ENCODE data around the gene CDC5L.

CDC5L gene

GRCh38 chr6:44387346-44388134 is at the start of gene CDC5L:
TSS of gene CDC5L (plus strand) at chr6:44387706. CDS start at chr6:44387824, 118 bp downstream.
- TF ChIP-seq CTCF (IDR thresholded peaks at IDR 0.05; ENCODE audit: poor library complexity, severe bottlenecking): no peak
- peak within 1 kb of the TSS; percentile 69 for H3K4me3 ChIP-seq (ENCODE audit: severe bottlenecking)
- DNase-seq (ENCODE audit: low spot score): peak; percentile 95

GRCh38 chr6:44338228-44339122 is 49.0 kb upstream of the CDC5L start:
- H3K4me3 ChIP-seq (ENCODE audit: severe bottlenecking): no peak overlapping the region
- TF ChIP-seq CTCF (IDR thresholded peaks at IDR 0.05; ENCODE audit: poor library complexity, severe bottlenecking): peak; percentile 82
- no peaks in the 10 kb centered on the region for H3K9me3 ChIP-seq (ENCODE audit: severe bottlenecking)
- H3K27me3 ChIP-seq (ENCODE audit: insufficient read depth, poor library complexity, severe bottlenecking): peaks cover 21% of the 10 kb centered on the region
- no peak overlapping the region for H3K27ac ChIP-seq (ENCODE audit: poor library complexity, severe bottlenecking)
- peaks cover 2% of the 10 kb centered on the region for H3K4me1 ChIP-seq (ENCODE audit: insufficient read depth, poor library complexity, severe bottlenecking)
- DNase-seq (ENCODE audit: low spot score): no peak
- peak; percentile 67 for ATAC-seq (ENCODE audit: low read depth)
- H3K36me3 ChIP-seq (ENCODE audit: low read depth): no peaks in the 10 kb centered on the region

More at GRCh38 chr6:44387346-44388134, at the start of gene CDC5L:
- Histone ChIP-seq H3K36me3 (ENCODE audit: low read depth) (peaks cover 33% of the 10 kb centered on the region), H3K27me3 (ENCODE audit: insufficient read depth, poor library complexity, severe bottlenecking) (no peaks in the 10 kb centered on the region), H3K4me1 (ENCODE audit: insufficient read depth, poor library complexity, severe bottlenecking) (peaks cover 4% of the 10 kb centered on the region), H3K9me3 (ENCODE audit: severe bottlenecking) (no peaks in the 10 kb centered on the region), H3K27ac (ENCODE audit: poor library complexity, severe bottlenecking) (peak within 1 kb of the TSS; percentile 82)
- peak; percentile 88 for ATAC-seq (ENCODE audit: low read depth)

GRCh38 chr6:44339301-44339700 is 48.2 kb upstream of the CDC5L start:
- DNase-seq (ENCODE audit: low spot score) (no peak), ATAC-seq (ENCODE audit: low read depth) (no peak)
- no peaks in the 10 kb centered on the region for H3K9me3 ChIP-seq (ENCODE audit: severe bottlenecking)
- no peak overlapping the region for H3K4me3 ChIP-seq (ENCODE audit: severe bottlenecking)
- H3K36me3 ChIP-seq (ENCODE audit: low read depth): no peaks in the 10 kb centered on the region
- peaks cover 2% of the 10 kb centered on the region for H3K4me1 ChIP-seq (ENCODE audit: insufficient read depth, poor library complexity, severe bottlenecking)
- H3K27me3 ChIP-seq (ENCODE audit: insufficient read depth, poor library complexity, severe bottlenecking): peaks cover 29% of the 10 kb centered on the region
- no peak overlapping the region for H3K27ac ChIP-seq (ENCODE audit: poor library complexity, severe bottlenecking)
- TF ChIP-seq CTCF (IDR thresholded peaks at IDR 0.05; ENCODE audit: poor library complexity, severe bottlenecking): no peak

GRCh38 chr6:44339763-44340625 is 47.5 kb upstream of the CDC5L start:
- Histone ChIP-seq H3K9me3 (ENCODE audit: severe bottlenecking) (no peaks in the 10 kb centered on the region), H3K27me3 (ENCODE audit: insufficient read depth, poor library complexity, severe bottlenecking) (peaks cover 34% of the 10 kb centered on the region), H3K36me3 (ENCODE audit: low read depth) (no peaks in the 10 kb centered on the region), H3K4me1 (ENCODE audit: insufficient read depth, poor library complexity, severe bottlenecking) (peaks cover 2% of the 10 kb centered on the region), H3K4me3 (ENCODE audit: severe bottlenecking) (no peak overlapping the region), H3K27ac (ENCODE audit: poor library complexity, severe bottlenecking) (no peak overlapping the region)
- no peak for DNase-seq (ENCODE audit: low spot score)
- TF ChIP-seq CTCF (IDR thresholded peaks at IDR 0.05; ENCODE audit: poor library complexity, severe bottlenecking): no peak
- ATAC-seq (ENCODE audit: low read depth): peak; percentile 91

Data from RWPE2 (cell line).